OCI-LY1 (cell line): Measurements from ENCODE around the gene TTLL10.

Experiments used
- H2AFZ ChIP-seq: fragments of 200-600 bp; sonication (generic), shearing (Covaris generic); 2 replicates; pipeline ENCODE4 v1.6.0; 2014; ENCODE audit warnings: antibody characterized with exemption, mild to moderate bottlenecking, low read length
- H3F3A ChIP-seq: fragments of 200-600 bp; sonication (generic), shearing (Covaris generic); 2 replicates; pipeline ENCODE4 v1.6.0; 2014; ENCODE audit warnings: mild to moderate bottlenecking, antibody characterized with exemption, low read length, moderate library complexity; ENCODE audit not compliant: insufficient read depth
- H3K27ac ChIP-seq: fragments of 200-600 bp; sonication (generic); 2 replicates; pipeline ENCODE4 v1.5.1; 2014; ENCODE audit warnings: low read length, mixed run types, mild to moderate bottlenecking, low read depth; ENCODE audit not compliant: poor library complexity, severe bottlenecking
- H3K27me3 ChIP-seq: fragments of 200-600 bp; sonication (generic); 2 replicates; pipeline ENCODE4 v1.6.0; 2014; ENCODE audit warnings: antibody characterized with exemption, mild to moderate bottlenecking, low read length, moderate library complexity; ENCODE audit not compliant: insufficient read depth
- H3K36me3 ChIP-seq: fragments of 200-600 bp; sonication (generic); 2 replicates; pipeline ENCODE4 v1.6.1; 2014; ENCODE audit warnings: mild to moderate bottlenecking, antibody characterized with exemption, low read length, moderate library complexity, mixed read lengths; ENCODE audit not compliant: insufficient read depth
- H3K4me1 ChIP-seq: fragments of 200-600 bp; sonication (generic); 2 replicates; pipeline ENCODE4 v1.5.1; 2014; ENCODE audit warnings: mild to moderate bottlenecking, low read length, moderate library complexity; ENCODE audit not compliant: insufficient read depth, severe bottlenecking
- H3K4me2 ChIP-seq: fragments of 200-600 bp; sonication (generic), shearing (Covaris generic); 2 replicates; pipeline ENCODE4 v1.6.1; 2014; ENCODE audit warnings: low read length
- H3K4me3 ChIP-seq: fragments of 200-600 bp; sonication (generic); 2 replicates; pipeline ENCODE4 v1.5.1; 2014; ENCODE audit warnings: low read length, low read depth, mild to moderate bottlenecking, mixed read lengths; ENCODE audit not compliant: poor library complexity, severe bottlenecking
- H3K79me2 ChIP-seq: fragments of 200-600 bp; shearing (Covaris generic); 2 replicates; pipeline ENCODE4 v1.6.1; 2016; ENCODE audit warnings: mixed run types, low read length, mixed read lengths; ENCODE audit not compliant: insufficient read depth
- H3K9ac ChIP-seq: fragments of 200-600 bp; sonication (generic), shearing (Covaris generic); 2 replicates; pipeline ENCODE4 v1.6.1; 2014; ENCODE audit warnings: mild to moderate bottlenecking, low read length, mixed read lengths
- H3K9me2 ChIP-seq: fragments of 200-600 bp; sonication (generic), shearing (Covaris generic); 2 replicates; pipeline ENCODE4 v1.6.1; 2014; ENCODE audit warnings: low read depth, mild to moderate bottlenecking, low read length, mixed read lengths
- H3K9me3 ChIP-seq: fragments of 200-600 bp; shearing (Covaris generic); 2 replicates; pipeline ENCODE4 v1.6.1; 2014; ENCODE audit warnings: low read length, mixed read lengths
- H4K20me1 ChIP-seq: fragments of 200-600 bp; sonication (generic), shearing (Covaris generic); 2 replicates; pipeline ENCODE4 v1.6.0; 2016; ENCODE audit warnings: mild to moderate bottlenecking, low read length; ENCODE audit not compliant: insufficient read depth
- EZH2 ChIP-seq: fragments of 200-600 bp; sonication (generic), shearing (Covaris generic); IDR thresholded peaks from 2 replicates; pipeline ENCODE4 v1.8.0; 2017; ENCODE audit warnings: borderline replicate concordance, mixed run types, mild to moderate bottlenecking, antibody characterized with exemption, low read length, moderate library complexity, mixed read lengths
- TF ChIP-seq, protein P1 (sequence below): fragments of 200-600 bp; sonication (generic), shearing (Covaris generic); IDR thresholded peaks from 2 replicates; pipeline ENCODE4 v1.5.1; 2017; ENCODE audit warnings: mild to moderate bottlenecking, antibody characterized with exemption, low read length, moderate library complexity, mixed read lengths

Gene TTLL10

DNA sequence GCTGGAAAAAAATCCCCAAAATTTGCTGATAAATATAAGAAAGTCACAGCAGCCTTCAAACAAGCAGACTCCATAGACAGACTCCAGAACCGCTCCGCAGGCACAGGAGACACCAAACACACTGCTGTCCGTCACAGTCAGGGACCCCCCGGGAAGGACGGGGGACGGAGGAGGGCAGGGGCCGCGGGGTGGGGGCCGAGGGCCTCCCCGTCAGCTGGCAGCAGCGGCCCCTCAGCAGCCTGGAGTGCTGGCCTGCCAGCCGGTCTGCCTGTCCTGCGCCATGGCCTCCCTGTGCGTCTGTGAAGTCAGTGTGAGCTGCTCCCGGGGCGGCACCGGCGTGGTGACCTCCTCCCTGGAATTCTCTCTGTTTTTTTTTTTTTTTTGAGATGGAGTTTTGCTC lies 47.7 kb upstream of the TTLL10 start:
- no peaks in the 10 kb centered on the region for H3K9me2 ChIP-seq
- TF ChIP-seq, protein P1, sequence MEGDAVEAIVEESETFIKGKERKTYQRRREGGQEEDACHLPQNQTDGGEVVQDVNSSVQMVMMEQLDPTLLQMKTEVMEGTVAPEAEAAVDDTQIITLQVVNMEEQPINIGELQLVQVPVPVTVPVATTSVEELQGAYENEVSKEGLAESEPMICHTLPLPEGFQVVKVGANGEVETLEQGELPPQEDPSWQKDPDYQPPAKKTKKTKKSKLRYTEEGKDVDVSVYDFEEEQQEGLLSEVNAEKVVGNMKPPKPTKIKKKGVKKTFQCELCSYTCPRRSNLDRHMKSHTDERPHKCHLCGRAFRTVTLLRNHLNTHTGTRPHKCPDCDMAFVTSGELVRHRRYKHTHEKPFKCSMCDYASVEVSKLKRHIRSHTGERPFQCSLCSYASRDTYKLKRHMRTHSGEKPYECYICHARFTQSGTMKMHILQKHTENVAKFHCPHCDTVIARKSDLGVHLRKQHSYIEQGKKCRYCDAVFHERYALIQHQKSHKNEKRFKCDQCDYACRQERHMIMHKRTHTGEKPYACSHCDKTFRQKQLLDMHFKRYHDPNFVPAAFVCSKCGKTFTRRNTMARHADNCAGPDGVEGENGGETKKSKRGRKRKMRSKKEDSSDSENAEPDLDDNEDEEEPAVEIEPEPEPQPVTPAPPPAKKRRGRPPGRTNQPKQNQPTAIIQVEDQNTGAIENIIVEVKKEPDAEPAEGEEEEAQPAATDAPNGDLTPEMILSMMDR, result no peak
- TF ChIP-seq EZH2, result no peak
- H3K79me2 ChIP-seq, result no peaks in the 10 kb centered on the region
- H3K4me1 ChIP-seq, result no peaks in the 10 kb centered on the region
- no peaks in the 10 kb centered on the region for H4K20me1 ChIP-seq
- H2AFZ ChIP-seq, result no peak overlapping the region
- H3K27ac ChIP-seq, result no peak overlapping the region
- H3K27me3 ChIP-seq, result peaks cover 14% of the 10 kb centered on the region; the same call in 1 of the 2 replicates
- H3K9ac ChIP-seq, result no peak overlapping the region
- H3K4me2 ChIP-seq, result no peak overlapping the region
- no peaks in the 10 kb centered on the region for H3F3A ChIP-seq
- no peaks in the 10 kb centered on the region for H3K36me3 ChIP-seq
- no peaks in the 10 kb centered on the region for H3K9me3 ChIP-seq
- H3K4me3 ChIP-seq, result no peak overlapping the region

DNA sequence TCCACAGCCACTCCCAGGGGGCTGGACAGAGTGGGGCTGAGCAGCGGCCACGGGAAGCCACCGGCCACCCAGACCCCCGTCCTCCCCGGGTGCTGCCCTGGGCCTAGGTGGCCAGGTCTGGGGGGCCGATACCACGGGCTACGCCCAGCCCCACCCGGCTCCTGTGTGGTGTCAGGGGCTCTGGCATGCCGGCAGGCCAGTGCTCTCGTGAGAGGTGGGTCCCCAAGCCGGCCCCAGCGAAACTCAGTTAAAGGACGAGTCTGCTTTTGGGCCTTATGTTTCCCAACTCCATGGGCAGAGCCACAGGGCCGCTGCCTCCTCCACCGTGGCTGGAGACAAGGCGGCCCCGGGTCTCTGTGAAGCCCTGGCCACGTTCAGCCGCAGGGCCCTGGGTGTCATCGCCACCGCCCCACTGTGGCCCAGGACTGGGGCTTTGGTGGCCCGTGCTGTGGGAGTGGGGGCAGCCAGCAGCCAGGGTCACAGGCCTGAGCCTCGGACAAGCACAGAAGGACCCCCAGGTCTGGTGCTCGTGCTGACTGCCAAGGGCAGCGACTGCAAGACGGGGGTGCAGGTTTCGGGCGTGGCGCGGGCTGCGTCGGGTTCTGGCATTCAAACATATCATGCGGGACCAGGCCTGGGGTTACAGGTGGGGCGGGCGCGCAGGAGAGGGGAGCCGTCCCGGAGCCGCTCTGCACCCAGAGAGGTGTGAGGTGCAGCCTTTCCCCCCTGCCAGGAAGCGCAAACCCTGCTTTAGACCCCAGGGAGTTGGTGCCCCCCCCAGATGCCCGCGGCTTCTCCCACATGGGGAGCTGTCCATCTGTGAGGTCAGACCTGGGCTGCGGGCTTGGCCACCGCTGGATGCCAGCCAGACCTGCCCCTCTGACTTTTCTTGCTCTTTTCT lies 45.9 kb upstream of the TTLL10 start:
- Histone ChIP-seq H3K9ac (no peak overlapping the region), H2AFZ (no peak overlapping the region), H3K9me3 (no peaks in the 10 kb centered on the region), H3K27me3 (peaks cover 16% of the 10 kb centered on the region; the same call in 1 of the 2 replicates), H3K9me2 (no peaks in the 10 kb centered on the region), H3K36me3 (no peaks in the 10 kb centered on the region), H3K4me2 (no peak overlapping the region), H3K79me2 (no peaks in the 10 kb centered on the region), H3K4me3 (no peak overlapping the region), H3K4me1 (no peaks in the 10 kb centered on the region), H3F3A (no peaks in the 10 kb centered on the region), H3K27ac (no peak overlapping the region), H4K20me1 (no peaks in the 10 kb centered on the region)
- TF ChIP-seq EZH2, result no peak
- TF ChIP-seq, protein P1, result no peak

DNA sequence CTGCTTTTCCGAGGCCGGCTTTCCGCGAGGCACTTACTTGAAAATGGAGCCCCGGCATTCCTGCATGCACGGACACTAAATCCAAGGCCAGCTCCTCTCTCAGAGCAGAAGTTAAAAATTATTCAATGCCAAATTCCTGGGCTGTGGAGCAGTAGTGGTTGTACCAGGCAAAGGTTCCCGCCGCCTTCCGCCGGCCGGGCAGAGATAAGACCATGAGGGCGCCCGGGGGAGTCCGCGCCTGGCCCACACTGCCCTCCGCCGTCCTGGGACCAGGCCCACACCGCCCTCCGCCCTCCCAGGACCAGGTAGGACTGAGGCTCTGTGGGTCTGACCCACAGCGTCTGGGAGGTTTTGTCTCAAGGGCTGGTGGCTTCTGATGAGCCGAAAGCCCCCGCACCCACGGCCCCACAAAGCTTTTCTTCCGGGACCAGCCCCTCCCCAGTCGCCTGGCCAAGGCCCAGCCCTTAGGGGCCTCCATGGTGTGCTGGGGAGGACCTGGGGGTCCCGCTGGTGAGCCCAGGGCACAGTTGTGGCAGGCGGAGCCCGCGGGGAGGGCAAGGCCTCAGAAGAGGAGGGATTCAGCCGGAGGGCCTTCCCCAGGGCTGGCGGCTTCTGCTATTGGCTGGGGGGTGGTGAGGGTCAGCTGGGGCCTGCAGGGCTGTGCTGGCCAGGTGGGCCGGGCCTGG lies 45.1 kb upstream of the TTLL10 start:
- Histone ChIP-seq H2AFZ (no peak overlapping the region), H3K9me3 (no peaks in the 10 kb centered on the region), H3K79me2 (no peaks in the 10 kb centered on the region), H3F3A (no peaks in the 10 kb centered on the region), H3K4me3 (no peak overlapping the region), H3K27ac (no peak overlapping the region), H3K9ac (no peak overlapping the region), H3K4me1 (no peaks in the 10 kb centered on the region), H4K20me1 (no peaks in the 10 kb centered on the region), H3K4me2 (no peak overlapping the region), H3K36me3 (no peaks in the 10 kb centered on the region), H3K9me2 (no peaks in the 10 kb centered on the region), H3K27me3 (peaks cover 16% of the 10 kb centered on the region; the same call in 1 of the 2 replicates)
- TF ChIP-seq, protein P1, result no peak
- no peak for TF ChIP-seq EZH2
